OCI-LY3 (cell line): ENCODE results near the gene CLPTM1L.

Experiments
- H2AFZ ChIP-seq: fragments of 200-600, 300-600 bp; shearing (Covaris generic); 2 replicates; pipeline ENCODE4 v1.6.0; 2014; ENCODE audit warnings: antibody characterized with exemption, low read depth, low read length
- H3K27ac ChIP-seq: fragments of 200-600, 300-600 bp; sonication (generic); 2 replicates; pipeline ENCODE4 v1.5.1; 2014; ENCODE audit warnings: mild to moderate bottlenecking, low read length, moderate library complexity, mixed read lengths
- H3K27me3 ChIP-seq: fragments of 200-600, 300-600 bp; sonication (generic); 2 replicates; pipeline ENCODE4 v1.6.1; 2014; ENCODE audit warnings: low read depth, low read length, mixed read lengths
- H3K36me3 ChIP-seq: fragments of 200-600, 300-600 bp; sonication (generic); replicated peaks from 2 replicates; pipeline ENCODE3; 2014; ENCODE audit warnings: low read depth, low read length, mixed read lengths
- H3K4me1 ChIP-seq: fragments of 300-600, 200-600 bp; sonication (generic); 2 replicates; pipeline ENCODE4 v1.6.1; 2014; ENCODE audit warnings: low read length, mixed read lengths
- H3K4me2 ChIP-seq: fragments of 200-600, 300-600 bp; sonication (generic); 2 replicates; pipeline ENCODE4 v1.6.1; 2014; ENCODE audit warnings: low read length, mixed read lengths
- H3K4me3 ChIP-seq: fragments of 300-600, 200-600 bp; sonication (generic); 2 replicates; pipeline ENCODE4 v1.5.1; 2014; ENCODE audit warnings: antibody characterized with exemption, mild to moderate bottlenecking, low read length, moderate library complexity
- H3K79me2 ChIP-seq: fragments of 300-600, 200-600 bp; shearing (Covaris generic); 2 replicates; pipeline ENCODE4 v1.6.1; 2014; ENCODE audit warnings: mild to moderate bottlenecking, low read length, mixed read lengths
- H3K9ac ChIP-seq: fragments of 300-600, 200-600 bp; shearing (Covaris generic); 2 replicates; pipeline ENCODE4 v1.6.0; 2014; ENCODE audit warnings: mild to moderate bottlenecking, low read length, moderate library complexity
- H3K9me3 ChIP-seq: fragments of 200-600, 300-600 bp; shearing (Covaris generic); 2 replicates; pipeline ENCODE4 v1.6.1; 2014; ENCODE audit warnings: low read length, mixed read lengths; ENCODE audit not compliant: insufficient read depth
- H4K20me1 ChIP-seq: fragments of 200-600, 300-600 bp; sonication (generic); 2 replicates; pipeline ENCODE4 v1.6.1; 2016; ENCODE audit warnings: low read length, mixed read lengths; ENCODE audit not compliant: insufficient read depth
- EZH2phosphoT487 ChIP-seq: fragments of 200-600 bp; shearing (Covaris generic); IDR thresholded peaks from 2 replicates; pipeline ENCODE4 v1.6.1; 2018; ENCODE audit warnings: antibody characterized with exemption, mixed run types, low read depth
- TF ChIP-seq, protein P1 (sequence below): fragments of 200-600, 300-600 bp; sonication (generic); IDR thresholded peaks from 2 replicates; pipeline ENCODE4 v1.5.1; 2014; ENCODE audit warnings: antibody characterized with exemption, low read length, low read depth

Gene CLPTM1L

DNA sequence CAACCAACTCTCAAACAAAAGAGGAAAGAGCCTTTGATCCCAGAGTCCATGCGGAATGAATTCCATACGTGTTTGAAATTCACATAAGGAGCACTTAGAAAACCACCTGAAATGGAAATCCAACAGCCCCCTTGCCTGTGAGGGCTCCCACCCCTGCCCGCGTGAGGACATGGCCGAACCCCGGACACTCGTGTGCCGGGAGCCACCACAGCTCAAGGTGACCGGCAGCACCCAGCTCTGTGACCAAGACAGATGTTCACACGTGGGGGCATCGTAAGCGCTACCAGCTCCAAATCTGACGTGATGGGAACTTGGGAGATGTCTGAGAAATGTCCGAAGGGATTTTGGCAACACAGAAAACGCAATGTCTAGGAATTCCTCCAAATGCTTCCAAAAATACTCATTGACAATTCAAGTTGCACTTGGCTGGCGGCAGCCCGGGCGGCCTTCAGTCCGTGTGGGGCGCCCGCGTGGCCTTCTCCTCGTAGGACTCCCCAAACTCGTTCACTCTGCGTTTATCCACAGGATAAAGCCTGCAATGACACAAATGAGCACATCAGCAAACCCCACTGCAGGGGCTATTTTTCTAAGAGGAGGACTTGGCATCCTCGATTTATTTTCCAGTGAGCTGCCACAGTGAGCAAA, 26.9 kb downstream of the CLPTM1L start:
- Histone ChIP-seq H3K4me3 (no peak overlapping the region), H3K4me1 (peaks cover 45% of the 10 kb centered on the region), H3K36me3 (peaks cover 23% of the 10 kb centered on the region), H3K9ac (no peak overlapping the region), H2AFZ (no peak overlapping the region), H3K27me3 (no peaks in the 10 kb centered on the region), H3K79me2 (no peaks in the 10 kb centered on the region), H4K20me1 (no peaks in the 10 kb centered on the region), H3K27ac (no peak overlapping the region), H3K4me2 (no peak overlapping the region), H3K9me3 (peaks cover 7% of the 10 kb centered on the region; the same call in 1 of the 2 replicates)
- TF ChIP-seq, protein P1, sequence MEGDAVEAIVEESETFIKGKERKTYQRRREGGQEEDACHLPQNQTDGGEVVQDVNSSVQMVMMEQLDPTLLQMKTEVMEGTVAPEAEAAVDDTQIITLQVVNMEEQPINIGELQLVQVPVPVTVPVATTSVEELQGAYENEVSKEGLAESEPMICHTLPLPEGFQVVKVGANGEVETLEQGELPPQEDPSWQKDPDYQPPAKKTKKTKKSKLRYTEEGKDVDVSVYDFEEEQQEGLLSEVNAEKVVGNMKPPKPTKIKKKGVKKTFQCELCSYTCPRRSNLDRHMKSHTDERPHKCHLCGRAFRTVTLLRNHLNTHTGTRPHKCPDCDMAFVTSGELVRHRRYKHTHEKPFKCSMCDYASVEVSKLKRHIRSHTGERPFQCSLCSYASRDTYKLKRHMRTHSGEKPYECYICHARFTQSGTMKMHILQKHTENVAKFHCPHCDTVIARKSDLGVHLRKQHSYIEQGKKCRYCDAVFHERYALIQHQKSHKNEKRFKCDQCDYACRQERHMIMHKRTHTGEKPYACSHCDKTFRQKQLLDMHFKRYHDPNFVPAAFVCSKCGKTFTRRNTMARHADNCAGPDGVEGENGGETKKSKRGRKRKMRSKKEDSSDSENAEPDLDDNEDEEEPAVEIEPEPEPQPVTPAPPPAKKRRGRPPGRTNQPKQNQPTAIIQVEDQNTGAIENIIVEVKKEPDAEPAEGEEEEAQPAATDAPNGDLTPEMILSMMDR, result no peak
- no peak for TF ChIP-seq EZH2phosphoT487

DNA sequence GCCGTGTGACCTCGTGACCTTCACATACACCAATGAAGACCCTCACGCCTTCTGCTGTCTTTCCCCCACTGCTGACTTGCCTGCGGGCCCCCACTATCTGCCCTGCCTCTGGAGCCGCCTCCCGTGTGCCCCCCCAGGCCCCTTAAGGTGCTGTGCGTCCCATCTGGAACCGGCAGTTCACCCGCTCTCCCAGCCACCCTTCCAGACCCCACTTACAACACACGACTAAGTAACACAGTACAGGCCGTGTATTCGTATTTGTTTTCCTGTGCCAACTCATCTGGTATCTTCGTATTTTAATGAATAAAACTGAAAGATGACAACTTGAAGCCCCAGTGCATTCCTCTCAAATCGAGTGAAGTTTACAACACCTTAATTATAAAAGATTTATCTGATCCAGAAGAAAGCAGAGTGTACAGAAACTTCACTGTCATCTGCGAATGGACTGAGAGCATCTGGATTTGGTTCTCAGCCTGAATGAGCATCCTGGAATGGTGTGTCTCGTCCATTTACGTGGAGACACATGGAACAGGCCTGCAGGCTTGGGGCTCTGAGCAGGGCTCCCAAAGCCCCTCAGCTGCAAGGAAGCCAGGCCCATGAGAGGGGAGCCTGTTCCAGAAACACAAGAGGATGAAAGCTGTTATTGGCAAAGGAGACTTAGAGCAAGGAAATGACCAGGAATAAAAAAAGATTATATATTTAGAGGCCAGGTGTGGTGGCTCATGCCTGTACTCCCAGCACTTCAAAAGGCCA, 28.1 kb downstream of the CLPTM1L start:
- peak overlapping the region; percentile 57 for H3K4me3 ChIP-seq
- TF ChIP-seq, protein P1, result no peak
- no peak for TF ChIP-seq EZH2phosphoT487
- peak overlapping the region; percentile 92 for H3K27ac ChIP-seq
- H3K4me1 ChIP-seq, result peaks cover 53% of the 10 kb centered on the region
- no peaks in the 10 kb centered on the region for H4K20me1 ChIP-seq
- H3K4me2 ChIP-seq, result peak overlapping the region; percentile 71
- H3K79me2 ChIP-seq, result no peaks in the 10 kb centered on the region
- H3K36me3 ChIP-seq, result peaks cover 20% of the 10 kb centered on the region
- H3K9me3 ChIP-seq, result peaks cover 7% of the 10 kb centered on the region; the same call in 1 of the 2 replicates
- H2AFZ ChIP-seq, result no peak overlapping the region
- H3K9ac ChIP-seq, result peak overlapping the region; percentile 67; the same call in 1 of the 2 replicates
- H3K27me3 ChIP-seq, result no peaks in the 10 kb centered on the region

DNA sequence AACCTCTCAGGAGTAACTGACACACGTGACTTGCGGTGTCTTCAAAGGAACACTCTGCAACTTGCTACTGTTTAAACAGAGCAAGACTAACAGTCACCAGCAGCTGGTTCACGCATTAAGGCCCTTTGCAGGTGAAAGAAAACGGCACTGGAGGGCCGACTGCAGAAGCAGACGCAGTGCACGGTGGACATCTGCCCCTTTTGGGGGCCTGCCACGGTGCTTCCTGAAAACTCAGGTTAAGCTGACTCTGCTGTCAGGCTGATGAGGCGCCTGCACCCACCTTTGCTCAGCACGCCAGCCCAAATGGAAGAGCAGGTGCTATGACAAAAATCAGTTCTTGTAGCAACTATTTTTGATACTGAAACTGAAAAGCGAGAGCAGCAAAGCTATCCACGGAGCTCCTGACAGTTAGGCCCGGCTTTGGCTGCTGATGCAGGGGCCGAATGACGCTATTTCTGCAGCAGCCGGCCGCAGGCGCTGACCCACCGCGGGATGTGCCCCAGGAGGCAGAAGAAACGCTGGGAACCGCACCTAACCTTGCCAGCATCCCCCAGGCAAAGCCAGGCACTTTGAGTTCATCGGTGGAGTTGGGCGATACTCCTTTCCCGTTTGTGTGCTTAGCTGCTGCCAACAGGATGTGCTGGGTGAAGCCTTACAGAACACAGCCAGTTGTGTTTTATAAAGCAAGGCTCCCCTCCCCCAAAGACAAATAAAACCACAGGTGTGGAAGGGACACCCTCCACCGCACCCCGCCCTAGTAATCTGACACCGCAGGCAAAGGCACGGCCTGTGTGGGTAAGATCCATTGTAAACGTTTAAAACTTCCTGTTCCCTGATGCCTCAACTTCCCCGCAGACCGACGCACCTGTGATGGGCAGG, 29.0 kb downstream of the CLPTM1L start:
- H3K9ac ChIP-seq, result peak overlapping the region; percentile 67
- no peaks in the 10 kb centered on the region for H3K79me2 ChIP-seq
- H3K27me3 ChIP-seq, result no peaks in the 10 kb centered on the region
- no peaks in the 10 kb centered on the region for H4K20me1 ChIP-seq
- H3K4me2 ChIP-seq, result peak overlapping the region; percentile 71
- TF ChIP-seq, protein P1, result no peak
- TF ChIP-seq EZH2phosphoT487, result no peak
- H3K36me3 ChIP-seq, result peaks cover 20% of the 10 kb centered on the region
- H3K27ac ChIP-seq, result peak overlapping the region; percentile 92
- peaks cover 7% of the 10 kb centered on the region; the same call in 1 of the 2 replicates for H3K9me3 ChIP-seq
- peak overlapping the region; percentile 18; the same call in 1 of the 2 replicates for H2AFZ ChIP-seq
- peaks cover 53% of the 10 kb centered on the region for H3K4me1 ChIP-seq
- peak overlapping the region; percentile 57 for H3K4me3 ChIP-seq
